C4-2B (cell line): ENCODE data around the gene PASD1.

Experiments used
- CTCF ChIP-seq: fragments of 450-650 bp; conservative IDR thresholded peaks from 2 replicates; pipeline ENCODE4 v1.5.1; 2017; ENCODE audit warnings: mild to moderate bottlenecking
- ZFX ChIP-seq: fragments of 450-650 bp; IDR thresholded peaks from 2 replicates; pipeline ENCODE4 v1.6.1; 2017

- TF ChIP-seq CTCF (peak; percentile 73), ZFX (no peak)
Measured at GRCh38 chrX:151713849-151714248, 150.4 kb downstream of the PASD1 start.
